Cardiac septum (tissue), 1 donor: ENCODE data around the gene CLTB. TPM values are rescaled to one million over a fixed set of nuclear protein-coding genes. Genes with fewer than 3 reads are reported as not detected.
"Not testable (repeated sequence)": the region's sequence is repeated elsewhere in the genome, so short reads cannot be mapped to it uniquely, and the experiment has no call there.

Experiments used
- DNase-seq: peaks from one replicate; pipeline ENCODE4 v3.0.0-alpha.2; 2020; ENCODE audit warnings: low spot score
- intact Hi-C: fragments of 100-400 bp; cut with DNase I; formaldehyde crosslinking; loops from one replicate; pipeline ENCODE4 v1.14.0; 2022
- total RNA-seq: library from RNA; stranded (reverse); fragmentation: NEBNext Ultra II Directional; extraction: Animal tissue kit (Norgen Biotek cat#: 25700); gene quantifications from one replicate; pipeline ENCODE4 v1.2.1, GENCODE V29; 2021
- donor health status: DM: no; HTN: no; CAD: no.

Gene CLTB
- total RNA-seq, 1 donor from 2014 or later = 252 TPM

- intact Hi-C loops = no loop called here
- DNase-seq = no peak
Observed at GRCh38 chr5:176432707-176433106, 16.4 kb upstream of the CLTB start.

- intact Hi-C loops = no loop called here
- DNase-seq = peak; percentile 22
Observed at GRCh38 chr5:176429972-176430371, 13.6 kb upstream of the CLTB start.

DNA sequence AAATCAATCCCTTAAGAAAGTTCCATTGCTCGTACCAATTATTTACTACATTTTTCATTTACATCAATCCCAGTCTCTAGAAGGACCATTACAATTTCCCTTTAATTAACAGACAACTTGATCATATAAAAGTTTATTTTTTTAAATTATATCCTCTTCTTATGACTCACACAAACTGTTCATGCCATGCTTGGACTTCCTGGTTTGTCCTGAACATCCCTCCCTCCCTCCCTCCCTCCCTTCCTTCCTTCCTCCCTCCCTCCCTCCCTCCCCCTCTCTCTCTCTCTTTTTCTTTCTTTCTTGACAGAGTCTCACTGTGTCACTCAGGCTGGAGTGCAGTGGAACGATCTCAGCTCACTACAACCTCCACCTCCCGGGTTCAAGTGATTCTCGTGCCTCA is 11.6 kb upstream of the CLTB start:
- intact Hi-C loops = no loop called here
- no peak for DNase-seq

- no peak for DNase-seq
- intact Hi-C loops = no loop called here
Observed at GRCh38 chr5:176426876-176427275, 10.5 kb upstream of the CLTB start.

DNA sequence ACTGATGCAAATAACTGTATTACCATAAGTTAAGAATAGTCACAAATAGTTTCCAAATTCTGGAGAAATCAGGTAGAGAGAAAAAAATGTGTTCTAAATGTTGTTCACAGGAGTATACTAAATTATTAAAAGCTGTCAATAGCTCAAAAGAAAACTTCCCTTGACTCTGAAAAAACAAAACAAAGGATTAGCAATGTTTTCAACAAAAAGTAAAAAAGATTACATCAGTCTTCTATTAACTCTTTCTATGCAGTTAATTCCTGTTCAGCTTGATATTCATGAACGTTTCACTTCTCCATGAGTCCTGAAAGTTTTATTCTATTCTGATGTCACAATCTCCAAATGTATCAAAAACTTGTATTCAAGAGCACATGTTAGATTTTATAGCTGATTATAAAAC is 9.5 kb upstream of the CLTB start:
- no peak for DNase-seq
- intact Hi-C loops = no loop called here

GRCh38 chr5:176425138-176425537 is 8.8 kb upstream of the CLTB start:
- intact Hi-C loops = no loop called here
- DNase-seq = no peak

GRCh38 chr5:176424181-176424580 is 7.8 kb upstream of the CLTB start:
- intact Hi-C loops = no loop called here
- no peak for DNase-seq

DNA sequence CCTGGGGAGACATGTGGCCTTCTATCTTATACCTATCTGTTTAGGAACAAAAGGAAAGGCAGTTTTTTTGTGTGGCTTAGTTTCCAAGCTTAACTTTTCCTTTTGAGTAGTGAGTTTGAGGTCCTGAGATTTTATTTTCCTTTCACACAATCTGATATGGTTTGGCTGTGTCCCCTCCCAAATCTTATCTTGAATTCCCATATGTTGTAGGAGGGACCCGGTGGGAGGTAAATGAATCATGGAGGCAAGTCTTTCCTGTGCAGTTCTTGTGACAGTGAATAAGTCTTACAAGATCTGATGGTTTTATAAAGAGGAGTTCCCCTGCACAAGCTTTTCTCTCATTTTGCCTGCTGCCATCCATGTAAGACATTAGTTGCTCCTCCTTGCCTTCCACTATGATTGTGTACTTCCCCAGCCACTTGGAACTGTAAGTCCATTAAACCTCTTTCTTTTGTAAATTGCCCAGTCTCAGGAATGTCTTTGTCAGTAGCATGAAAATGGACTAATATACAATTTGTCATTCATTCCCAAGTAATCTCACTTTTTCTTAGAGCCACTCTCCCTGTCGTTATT is 4.7 kb upstream of the CLTB start:
- DNase-seq = no peak
- intact Hi-C loops = no loop called here

DNA sequence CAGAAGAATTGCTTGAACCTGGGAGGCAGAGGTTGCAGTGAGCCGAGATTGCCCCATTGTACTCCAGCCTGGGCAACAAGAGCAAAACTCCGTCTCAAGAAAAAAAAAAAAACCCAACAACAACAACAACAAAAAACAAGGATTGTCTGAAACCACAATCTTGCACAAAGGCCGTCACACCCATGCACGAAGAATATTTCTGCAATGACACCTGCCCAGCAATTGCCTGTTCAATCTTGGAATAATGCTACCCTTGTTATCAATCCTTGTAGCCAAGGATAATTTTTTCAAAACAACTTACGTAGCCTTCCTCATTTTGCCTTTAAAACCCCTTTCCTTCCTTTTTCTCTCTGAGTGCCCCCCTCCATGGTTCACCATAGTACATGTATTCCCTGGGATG is 3.7 kb upstream of the CLTB start:
- intact Hi-C loops = no loop called here
- no peak for DNase-seq

DNA sequence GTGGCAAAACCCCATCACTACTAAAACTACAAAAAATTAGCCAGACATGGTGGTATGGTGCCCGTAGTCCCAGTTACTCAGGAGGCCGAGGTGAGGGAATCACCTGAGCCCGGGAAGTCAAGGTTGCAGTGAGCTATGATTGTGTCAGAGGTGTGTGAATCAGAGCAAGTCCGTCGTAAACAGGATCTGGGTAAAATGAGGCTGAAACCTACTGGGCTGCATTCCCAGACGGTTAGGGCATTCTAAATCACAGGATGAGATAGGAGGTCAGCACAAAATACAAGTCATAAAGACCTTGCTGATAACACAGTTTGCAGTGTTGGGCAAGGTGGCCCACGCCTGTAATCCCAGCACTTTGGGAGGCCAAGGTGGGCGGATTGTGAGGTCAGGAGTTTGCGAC is 1.9 kb upstream of the CLTB start:
- DNase-seq = no peak
- intact Hi-C loops = loop anchor here (5.0 kb wide), 2 partner anchors 119 to 229 kb away; partner anchors contain the start of genes RNF44 and TSPAN17

DNA sequence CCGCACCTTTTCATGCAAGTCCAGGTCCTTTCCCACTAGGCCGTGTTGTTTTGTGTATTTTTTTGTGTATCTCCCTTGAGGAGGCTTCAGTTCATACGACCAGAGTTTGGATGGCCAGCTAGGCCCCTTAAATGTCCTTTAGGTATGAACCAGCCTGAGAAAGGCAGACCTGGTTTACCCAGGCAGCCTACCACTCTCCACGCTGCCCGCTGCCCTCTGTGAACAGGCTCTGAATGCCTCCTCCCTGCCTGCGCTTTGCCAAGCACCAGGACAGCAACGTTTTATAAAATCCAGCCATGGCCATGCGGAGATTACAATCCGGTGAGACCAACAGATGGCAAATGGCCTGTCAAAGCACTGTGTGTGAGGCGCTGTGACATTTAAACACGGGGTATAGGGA is 626 bp upstream of the CLTB start:
- intact Hi-C loops = loop anchor here (1.0 to 5.0 kb wide), 3 partner anchors 31 to 230 kb away; partner anchors contain the start of genes FAF2, RNF44 and TSPAN17
- DNase-seq = no peak

DNA sequence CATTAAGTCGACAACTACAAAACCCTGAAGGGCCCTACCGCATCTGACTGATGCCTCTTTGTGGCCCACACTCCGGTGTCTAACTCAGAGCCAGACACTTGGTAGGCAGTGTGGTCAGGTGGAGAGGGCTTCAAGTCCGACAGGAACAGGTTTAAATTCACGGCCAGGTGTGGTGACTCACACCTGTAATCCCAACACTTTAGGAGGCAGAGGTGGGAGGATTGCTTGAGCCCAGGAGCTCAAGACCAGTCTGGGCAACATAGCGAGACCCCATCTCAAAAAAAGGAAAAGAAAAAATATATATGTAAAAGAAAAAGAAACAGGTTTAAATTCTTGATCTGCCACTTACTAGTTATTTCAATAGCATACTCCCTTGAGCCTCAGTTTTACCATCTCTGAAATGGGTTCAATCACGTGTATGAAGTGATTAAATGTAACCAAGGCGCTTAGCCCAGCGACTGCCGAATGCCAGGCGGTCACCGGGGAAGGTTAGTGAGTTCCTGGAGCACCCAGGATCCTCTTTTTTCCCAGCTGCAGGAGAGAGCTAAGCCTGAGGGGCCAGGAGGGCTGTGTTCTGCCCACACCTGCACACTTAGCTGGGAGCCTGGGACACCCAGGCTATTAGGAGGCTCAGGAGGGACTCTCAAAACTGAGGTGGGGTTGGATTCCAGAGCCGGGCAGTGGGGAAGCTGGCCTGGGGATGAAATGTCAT is 943 bp downstream of the CLTB start:
- DNase-seq = no peak
- intact Hi-C loops = loop anchor here (5.0 kb wide), 2 partner anchors 122 to 232 kb away; partner anchors contain the start of genes RNF44 and TSPAN17

- DNase-seq = no peak
- intact Hi-C loops = loop anchor here (5.0 kb wide), 2 partner anchors 123 to 233 kb away; partner anchors contain the start of genes RNF44 and TSPAN17
Observed at GRCh38 chr5:176414704-176415103, 1.6 kb downstream of the CLTB start.

- no peak for DNase-seq
- intact Hi-C loops = loop anchor here (1.0 kb wide), 1 partner anchor 52 kb away; the partner anchor contains the start of gene KIAA1191
Observed at GRCh38 chr5:176413709-176414191, 2.6 kb downstream of the CLTB start.

GRCh38 chr5:176413255-176413565 is 3.1 kb downstream of the CLTB start:
- intact Hi-C loops = loop anchor here (1.0 kb wide), 1 partner anchor 52 kb away; the partner anchor contains the start of gene KIAA1191

GRCh38 chr5:176412517-176413254 is 3.7 kb downstream of the CLTB start:
- intact Hi-C loops = loop anchor here (1.0 kb wide), 1 partner anchor 51 kb away; the partner anchor contains the start of gene KIAA1191

More at GRCh38 chr5:176413255-176413565, 3.1 kb downstream of the CLTB start:
- no peak for DNase-seq

DNA sequence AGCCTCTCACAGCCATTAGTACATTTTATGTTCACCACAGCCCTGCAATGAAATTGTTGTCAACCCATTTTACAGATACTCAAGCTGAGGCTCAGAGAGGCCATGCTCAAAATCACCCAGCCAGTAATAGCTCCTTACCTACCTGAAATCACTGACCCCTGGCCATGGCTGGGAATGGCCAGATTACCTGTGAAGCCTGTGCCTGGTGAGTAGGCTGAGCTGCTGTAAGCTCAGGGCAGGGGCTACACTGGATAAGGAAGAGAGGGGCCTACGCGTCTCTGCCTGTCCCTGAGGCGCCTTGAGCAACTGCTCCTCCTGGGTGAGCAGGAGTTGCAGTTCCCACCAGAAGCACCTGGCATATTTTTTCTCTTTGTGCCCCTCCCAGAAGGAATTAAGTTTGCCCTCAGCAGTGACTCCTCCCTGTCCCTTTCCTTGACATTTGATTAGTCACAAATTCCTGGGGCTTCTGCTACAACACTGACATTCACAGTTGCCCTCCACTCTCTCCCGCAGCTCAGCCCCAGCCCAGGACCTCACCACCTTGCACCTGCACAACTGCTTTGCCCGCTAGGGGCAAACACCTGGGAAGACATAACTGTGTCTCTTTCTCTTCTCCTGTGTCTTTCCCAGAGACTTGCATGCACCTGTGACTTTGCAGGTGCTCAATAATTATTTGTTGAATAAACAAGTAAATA is 5.7 kb downstream of the CLTB start:
- intact Hi-C loops = no loop called here
- no peak for DNase-seq

More at GRCh38 chr5:176412517-176413254, 3.7 kb downstream of the CLTB start:
- no peak for DNase-seq

- DNase-seq = no peak
- intact Hi-C loops = no loop called here
Observed at GRCh38 chr5:176409765-176410164, 6.6 kb downstream of the CLTB start.

- no peak for DNase-seq
- intact Hi-C loops = no loop called here
Observed at GRCh38 chr5:176408590-176408989, 7.7 kb downstream of the CLTB start.

GRCh38 chr5:176408252-176408573 is 8.1 kb downstream of the CLTB start:
- intact Hi-C loops, DNase-seq: not testable (repeated sequence)
